COLO668 (cell line): ENCODE results near the gene CSHL1.

Experiments used
- DNase-seq: peaks from one replicate; lab custom pipeline; 2025; ENCODE audit not compliant: unreplicated experiment; lab: John Stamatoyannopoulos, UW

The CSHL1 gene

DNA sequence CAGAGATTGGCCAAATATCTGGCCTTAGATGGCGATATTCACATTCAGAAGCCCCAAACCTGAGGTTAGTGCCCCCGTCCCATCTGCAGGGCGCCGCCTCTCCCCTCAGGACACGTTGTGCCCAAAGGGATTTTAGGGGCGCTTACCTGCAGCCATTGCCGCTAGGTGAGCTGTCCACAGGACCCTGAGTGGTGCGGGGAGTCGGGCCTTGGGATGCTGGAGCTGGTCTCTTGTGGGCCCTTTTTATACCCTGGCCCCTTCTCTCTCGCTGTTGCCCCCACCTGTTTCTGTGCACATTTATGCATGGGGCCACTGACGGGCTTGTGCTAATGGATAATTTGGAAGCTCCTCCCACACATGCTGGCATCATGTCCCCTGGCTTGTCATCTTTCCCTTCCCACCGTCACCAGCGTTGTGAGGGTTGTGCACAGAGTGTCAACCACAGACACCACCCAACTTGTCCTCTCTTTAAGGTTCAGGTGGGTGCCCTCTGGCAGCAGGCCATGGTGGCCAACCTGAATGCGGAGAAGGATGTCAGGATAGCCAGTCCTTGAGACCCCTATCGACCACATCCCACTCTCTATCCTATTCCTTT, at the start of gene CSHL1:
CSHL1 (minus strand) TSS at position 218 of the 595 bp plus-strand sequence; CDS start at position 156, 62 bp downstream.
- no peak for DNase-seq

DNA sequence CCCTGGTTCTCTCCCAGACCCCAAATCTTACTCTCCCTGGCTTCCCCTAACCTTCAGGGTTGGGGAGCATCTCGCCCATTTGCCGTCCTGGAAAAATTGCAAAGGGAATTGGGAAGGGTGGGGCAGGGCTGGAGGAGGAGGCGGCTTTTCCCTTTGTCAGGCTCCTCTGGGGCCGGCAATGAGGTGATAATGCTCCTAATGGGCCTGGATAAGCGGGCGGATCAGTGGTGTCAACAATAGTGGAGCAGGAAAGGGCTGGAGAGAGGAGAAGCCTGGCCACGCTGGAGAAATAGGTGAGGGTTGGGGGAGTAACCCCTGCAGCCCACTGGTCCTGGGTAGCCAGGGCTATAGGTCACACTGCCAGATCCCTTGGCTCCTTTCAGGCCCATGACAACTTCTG, 49.4 kb upstream of the CSHL1 start:
- no peak for DNase-seq

DNA sequence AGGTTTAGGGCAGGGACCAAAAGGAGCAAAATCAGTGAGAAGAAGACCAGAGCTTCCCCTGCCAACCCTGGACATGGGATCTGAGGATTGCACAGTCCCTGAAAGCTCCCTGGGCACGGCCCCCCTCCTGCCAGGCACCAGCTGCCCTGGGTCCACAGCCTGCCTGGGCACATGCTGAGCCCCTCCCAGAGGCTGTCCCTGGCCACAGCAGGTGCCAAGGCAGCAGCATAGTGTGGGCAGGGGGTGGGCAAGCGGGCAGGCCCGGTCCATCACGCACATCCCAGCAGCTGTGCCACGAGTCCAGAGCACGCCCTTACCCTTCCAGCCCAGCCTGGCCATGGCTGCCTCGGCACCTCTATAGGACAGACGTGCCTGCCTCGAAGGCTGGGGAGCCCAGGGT, 48.9 kb upstream of the CSHL1 start:
- no peak for DNase-seq

DNA sequence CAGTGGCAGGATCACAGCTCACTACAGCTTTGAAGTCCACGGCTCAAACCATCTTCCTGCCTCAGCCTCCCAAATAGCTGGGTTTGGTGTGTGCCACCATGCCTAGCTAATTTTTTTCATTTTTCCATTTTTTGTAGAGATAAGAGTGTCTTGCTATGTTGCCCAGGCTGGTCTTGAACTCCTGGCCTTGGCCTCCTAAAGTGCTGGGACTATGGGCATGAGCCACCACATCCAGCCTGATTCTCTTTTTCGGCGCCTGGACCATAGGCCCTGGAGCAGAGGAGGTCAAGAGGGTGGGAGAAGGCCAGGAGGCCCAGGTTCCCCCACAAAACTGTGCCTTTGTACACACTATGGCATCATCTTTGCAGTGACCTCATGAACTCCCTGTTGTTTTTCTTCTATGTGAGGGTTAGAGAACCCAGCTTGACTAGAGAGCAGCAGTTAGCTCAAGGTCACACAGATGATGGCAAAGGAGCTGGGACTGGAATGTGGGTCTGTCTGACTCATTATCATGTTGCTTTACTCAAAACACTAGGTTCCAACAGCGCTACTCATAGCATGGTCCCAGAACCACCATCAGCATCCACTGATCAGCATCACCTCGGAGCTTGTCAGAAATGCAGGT, 45.4 kb upstream of the CSHL1 start:
- DNase-seq, result no peak

DNA sequence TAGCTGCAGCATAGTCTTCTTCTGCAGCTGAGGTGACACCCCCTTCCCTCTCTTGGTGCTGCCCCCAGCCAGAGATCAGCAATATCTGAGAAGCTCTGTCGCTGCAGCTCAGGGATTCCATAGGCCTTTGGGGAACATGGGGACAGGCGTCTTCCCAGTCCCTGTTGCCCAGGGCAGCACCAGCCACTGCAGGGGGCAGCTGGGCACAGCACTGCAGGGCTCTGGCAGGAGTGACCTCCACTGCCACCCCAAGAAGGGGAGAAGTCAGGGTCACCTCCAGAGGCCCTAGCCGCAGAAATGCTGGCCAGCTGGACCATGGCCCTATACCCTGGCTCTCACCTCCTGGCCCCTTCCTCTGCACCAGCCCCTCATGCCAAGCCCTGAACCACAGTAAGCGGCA, 44.7 kb upstream of the CSHL1 start:
- no peak for DNase-seq

DNA sequence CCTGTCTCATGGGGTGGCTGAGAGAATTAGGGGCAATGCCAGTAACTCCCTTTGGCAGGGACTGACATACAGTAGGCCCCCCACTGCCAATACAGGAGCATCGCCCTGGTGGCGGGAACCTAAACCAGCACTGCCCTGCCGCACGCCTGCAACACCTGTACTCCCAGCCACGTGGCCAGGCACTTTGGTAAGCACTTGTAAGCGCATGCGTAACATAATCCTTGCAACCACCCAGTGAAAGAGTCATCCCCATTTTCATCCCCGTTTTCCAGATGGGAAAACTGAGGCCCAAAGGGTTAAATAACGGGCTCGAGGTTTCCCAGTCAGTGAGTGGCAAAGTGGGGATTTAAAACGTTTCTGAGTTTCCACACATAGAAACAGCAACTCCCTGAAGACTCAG, 44.2 kb upstream of the CSHL1 start:
- DNase-seq, result no peak

DNA sequence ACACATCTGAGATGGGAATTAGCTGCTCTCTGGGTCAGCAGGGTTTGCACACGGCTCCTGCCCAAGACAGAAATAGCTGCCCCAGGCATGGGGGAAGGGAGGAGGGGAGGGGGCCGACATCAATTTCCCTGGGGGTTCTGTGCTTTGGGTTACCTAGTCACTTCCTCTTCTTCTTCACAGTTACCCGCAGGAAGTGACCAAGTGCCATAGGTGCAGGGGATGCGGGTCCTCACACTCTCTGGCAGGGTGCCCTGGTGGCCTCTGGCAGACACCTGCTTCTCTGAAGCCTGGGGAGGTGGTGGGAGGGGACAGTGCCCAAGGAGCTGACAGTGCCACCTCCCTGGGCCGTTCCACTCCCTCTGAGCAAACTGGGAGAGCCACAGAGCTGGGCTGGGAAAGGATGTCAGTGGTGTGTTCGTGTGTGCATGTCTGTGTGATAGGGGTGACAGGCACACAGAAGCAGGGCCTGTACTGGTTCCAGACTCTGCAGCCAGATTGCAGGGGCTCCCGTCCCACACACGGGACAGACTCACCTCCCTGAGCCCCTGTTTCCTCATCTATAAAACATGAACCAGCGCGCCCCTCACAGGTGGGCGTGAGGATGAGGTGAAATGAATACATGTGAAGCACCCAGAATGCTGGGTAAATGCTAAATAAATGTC, 43.5 kb upstream of the CSHL1 start:
- DNase-seq, result peak; percentile 2

DNA sequence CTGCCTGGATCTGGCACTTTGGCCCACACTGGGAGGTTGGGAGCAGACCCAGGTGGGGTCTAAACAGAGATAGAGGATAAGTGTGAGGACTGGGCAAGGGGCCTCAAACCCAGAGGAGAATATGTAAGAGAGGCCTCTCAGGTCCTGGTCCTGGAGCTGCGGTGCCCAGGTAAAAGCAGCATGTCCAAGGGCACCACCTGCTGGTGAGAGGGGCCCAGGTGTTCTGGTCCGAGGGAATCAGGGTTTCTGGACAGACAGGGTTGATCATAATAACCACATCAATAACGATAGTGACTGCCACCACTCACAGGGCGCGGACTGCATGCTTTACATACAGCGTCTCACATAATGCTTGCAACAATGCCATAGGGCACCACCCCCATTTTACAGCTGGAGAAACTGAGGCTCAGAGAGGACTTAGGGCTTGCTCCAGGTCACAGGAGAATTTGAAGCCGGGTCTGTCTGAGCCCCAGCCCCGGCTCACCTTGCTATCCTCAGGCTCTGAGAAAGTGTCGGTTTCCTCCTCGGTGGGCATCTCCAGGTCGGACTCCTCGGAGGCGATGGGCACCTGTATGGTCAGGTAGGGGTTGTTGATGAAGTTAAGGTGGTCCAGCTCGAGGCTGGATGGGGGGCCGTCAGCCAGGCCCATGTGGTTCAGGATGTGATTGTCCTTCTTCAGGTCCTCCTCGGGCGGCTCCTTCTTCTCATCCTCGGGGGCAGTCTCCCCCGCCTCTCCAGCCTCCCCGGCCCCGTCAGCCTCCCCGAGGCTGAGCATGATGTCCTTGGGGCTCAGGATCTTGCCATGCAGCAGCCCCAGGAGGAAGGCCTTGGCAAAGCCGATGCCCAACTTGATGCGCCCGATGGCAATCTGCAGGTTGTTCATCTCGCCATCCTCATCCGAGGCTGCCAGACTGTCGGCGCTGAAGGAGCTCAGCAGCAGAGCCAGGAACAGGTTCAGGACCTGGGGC, 40.2 kb upstream of the CSHL1 start:
- peak; percentile 37 for DNase-seq

DNA sequence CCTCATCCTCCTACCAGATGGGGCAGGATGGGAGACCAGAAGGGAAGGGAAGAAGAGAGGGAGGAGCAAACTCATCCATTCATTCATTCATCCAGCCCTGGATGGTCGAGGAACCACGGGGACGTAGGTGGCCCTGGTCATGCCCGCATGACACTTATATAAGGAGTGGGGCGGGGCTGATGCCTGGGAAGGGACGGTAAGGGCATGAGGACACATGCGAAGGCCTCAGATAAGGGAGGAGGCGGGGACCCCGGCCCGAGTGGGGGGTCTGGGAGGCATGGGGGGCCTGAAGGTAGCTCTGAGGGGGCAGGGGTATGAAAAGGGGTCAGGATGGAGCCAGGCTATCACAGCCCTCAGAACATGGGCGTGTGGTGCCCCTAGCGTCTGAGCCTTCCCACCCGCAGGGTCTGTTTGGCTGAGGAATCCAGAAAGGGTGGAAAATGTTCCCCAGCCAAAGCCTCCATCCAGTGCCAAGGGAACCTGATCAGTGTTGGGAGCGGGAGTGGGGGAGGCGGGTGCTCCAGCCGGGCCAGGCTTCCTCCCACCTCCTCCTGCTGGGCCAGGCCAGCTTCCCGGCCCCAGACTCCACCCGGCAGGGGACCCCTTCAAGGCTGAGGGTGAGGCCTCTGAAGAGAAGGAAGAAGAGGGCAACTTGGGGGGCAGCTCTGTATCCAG, 38.7 kb upstream of the CSHL1 start:
- no peak for DNase-seq

DNA sequence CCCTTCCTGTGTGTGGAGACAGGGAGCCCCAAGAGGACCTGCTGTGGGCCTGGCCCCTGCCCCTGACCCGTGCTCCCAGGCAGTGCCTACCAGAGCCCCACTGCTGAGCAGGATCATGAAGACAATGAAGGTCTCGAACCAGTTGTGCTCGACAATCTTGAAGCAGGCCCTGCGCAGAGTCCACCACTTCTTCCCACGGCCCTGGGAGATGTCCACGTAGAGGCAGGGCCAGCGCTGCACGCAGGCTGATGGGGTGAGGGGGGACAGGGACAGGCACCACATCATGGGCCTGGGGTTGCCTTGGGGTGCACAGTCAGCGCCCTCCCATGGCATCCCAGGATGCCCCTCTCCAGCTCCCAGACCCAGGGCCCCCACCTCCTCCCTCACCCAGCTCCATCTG, 37.5 kb upstream of the CSHL1 start:
- no peak for DNase-seq

DNA sequence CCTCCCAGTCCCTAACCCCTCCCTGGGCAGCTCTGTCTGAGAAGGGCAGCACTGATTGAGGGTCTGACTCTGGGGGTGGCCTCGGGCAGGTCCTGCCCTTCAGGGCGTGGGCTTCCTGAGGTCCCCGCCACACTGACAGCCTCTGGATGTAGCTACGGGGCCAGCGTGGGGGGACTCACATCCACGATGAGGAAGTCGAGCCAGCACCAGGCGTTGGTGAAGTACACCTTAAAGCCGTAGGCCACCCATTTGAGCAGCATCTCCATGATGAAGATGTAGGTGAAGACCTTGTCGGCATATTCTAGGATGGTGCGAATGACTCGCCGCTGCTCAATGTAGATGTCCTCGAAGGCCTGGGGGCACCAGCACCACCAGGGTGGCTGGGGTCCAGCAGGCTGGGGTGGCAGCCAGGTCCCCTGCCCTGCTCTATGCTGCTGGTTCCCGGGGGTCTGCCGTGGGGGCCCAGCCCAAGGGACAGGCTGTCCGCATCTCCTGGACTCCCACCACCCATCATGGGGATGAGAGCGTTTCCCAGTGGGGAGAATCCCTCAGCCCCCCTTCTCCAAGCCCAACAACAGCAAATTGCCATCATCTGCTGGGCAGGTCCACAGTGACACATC, 36.8 kb upstream of the CSHL1 start:
- no peak for DNase-seq

DNA sequence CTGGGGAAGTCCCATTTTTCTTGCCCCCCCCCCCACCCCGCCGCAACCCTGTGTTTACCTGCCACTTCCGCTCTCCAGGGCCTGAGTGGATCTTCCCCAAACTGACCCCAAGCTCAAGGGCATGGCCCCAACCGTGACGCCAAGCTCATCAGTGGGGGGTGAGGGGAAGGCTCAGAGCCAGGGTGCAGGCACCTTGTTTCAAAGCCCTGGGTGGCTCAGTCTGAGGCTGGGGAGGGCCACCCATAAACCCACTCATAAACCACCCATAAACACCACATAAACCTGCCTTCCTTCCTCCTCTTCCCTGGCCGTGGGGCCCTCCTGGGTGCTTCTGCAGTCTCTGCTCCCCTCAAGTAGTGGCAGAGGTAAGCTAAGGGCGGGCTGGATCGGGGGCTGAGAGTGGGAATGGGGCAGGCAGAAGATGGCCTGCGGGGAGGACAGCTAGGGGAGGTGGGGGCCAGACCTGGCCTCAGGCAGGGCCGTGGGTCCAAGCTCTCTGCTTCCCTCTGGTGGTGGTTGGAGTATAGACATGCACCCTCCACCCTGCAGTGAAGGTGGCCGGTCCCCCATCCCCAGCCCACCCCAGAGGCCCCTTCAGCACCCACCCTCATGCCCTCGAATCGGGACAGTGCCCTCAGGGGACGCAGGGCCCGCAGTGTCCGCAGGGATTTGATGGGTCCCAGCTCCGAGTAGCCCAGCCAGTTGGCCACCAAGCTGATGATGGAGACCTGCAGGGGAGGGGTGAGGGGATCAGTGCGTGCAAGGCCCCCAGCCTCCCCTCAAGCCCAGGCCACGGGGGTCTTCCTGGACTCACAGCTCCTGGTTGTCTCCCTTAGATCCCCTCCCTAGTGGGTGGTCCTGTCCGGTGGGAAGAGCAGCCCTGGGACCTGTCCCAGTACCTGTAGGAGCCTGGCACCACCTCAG, 35.6 kb upstream of the CSHL1 start:
- DNase-seq, result peak; percentile 7

DNA sequence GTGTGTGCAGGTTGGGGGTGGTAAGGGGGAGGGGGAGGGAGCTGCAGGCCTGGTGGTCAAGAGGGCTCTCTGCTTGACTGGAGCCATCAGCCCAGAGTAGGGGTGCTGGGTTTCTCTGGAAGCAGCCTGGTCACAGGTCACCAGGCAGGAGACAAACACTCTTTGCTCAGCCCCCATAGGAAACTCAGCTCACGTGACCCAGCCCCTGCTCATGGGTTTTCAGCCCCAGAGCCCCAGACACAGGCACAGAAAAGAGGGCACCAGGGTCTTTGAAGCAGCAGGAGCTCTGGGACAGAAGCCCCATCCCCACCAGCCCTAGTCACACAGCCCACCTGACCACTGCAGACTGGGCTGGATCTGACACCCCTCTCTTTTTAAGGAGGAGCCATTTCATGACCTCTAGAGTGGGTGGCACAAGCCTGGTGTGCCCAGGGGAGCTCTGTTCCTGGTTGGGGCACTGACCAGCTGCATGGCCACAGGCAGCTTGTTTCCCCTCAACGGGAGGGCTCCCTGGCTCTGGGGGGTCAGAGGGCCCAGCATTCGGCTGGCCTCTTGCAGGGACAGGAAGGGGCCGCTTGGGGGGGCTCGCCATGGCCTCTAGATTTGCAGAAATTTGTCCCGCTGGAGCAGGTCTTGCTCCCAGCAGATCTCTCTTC, 34.9 kb upstream of the CSHL1 start:
- DNase-seq, result no peak

DNA sequence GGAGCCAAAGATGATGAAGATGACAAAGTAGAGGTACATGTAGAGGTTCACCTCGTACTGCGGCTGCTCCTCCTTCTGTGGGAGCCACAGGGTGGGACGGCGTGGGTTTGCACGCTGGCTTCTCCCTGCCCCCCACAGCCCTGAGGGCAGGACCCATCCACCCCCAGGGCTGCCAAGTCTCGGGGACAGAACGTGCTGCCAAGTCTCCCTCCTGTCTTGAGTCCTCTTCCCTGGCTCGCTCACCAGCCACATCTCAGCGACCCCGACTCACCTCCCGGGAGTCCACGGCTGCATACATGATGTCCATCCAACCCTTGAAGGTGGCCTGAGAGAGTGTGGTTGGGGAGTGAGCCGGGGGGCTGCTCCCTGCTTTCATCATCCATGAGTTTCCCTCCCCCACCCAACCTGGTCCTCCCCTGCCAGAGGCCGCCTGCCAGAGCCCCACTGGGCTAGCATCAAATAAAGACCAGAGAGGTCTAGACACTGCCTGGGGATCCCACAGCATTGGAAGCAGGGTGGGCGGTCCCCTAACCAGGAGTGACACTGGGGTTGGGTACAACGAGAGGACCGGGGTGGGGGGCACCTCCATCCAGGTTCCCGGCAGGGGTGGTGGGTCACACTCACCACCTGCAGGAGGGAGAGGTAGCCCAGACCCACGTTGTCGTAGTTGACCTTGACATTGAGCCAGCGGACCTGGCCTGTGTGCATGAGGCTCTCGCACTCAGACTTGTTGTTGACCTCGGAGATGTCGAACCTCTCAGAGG, 33.9 kb upstream of the CSHL1 start:
- DNase-seq, result no peak

DNA sequence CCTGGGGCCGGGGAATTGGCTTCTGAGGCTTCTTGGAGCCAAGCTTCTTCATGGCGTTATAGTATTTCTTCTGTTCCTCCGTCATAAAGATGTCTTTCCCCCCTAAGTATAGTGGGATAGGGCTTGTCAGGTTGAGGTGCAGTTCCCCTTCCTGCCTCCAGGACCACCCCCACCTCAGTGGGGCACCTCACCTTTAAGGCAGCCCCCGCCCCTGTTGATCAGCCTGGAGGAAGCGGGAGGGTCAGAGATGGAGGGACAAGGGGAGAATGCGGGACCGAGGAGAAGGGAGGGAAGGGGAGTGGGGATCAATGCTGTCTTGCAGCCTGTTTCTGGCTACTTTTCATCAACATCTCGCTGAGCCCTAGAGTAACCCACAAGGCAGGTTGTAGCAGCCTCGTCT, 32.7 kb upstream of the CSHL1 start:
- no peak for DNase-seq

DNA sequence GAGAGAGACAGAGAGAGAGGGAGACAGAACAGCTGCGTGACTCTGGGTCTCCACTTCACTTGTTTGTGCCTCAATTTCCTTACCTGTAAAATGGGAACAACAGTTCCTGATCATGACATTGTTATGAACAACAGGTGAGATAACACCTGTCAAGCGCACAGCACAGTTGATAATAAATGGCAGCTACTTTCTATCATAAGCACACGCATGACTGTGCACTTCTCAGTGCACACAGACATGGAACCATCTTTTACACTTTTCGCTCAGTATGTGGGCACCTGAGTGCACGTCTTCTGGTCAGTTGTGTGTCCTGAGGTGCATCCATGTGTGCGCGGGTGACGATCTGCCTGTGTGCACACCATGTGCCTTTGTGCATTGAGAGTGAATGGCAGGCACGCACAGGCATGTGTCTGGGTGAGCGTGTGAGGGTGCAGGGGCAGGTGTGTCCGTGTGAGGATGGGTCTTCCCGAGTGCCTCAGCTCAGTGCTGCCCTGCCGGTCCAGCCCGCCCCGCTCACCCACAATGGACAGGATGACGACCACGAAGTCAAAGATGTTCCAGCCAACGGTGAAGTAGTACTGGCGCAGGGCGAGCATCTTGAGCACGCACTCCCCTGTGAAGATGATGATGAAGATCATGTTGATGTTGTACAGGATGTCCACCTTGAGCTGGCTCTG, 31.4 kb upstream of the CSHL1 start:
- no peak for DNase-seq

DNA sequence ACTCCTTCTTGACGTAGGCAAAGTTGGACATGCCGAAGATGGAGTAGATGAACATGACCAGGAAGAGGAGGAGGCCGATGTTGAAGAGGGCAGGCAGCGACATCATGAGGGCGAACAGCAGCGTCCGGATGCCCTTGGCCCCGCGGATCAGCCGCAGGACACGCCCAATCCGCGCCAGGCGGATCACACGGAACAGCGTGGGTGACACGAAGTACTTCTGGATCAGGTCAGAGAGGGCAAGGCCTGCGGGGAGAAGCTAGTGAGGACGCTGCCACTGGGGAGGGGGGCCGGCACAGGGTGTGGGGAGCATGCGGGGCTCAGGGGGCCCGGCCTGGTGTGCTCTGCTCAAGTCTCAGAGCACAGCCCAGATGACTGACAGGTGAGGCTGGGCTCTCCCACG, 30.7 kb upstream of the CSHL1 start:
- no peak for DNase-seq

DNA sequence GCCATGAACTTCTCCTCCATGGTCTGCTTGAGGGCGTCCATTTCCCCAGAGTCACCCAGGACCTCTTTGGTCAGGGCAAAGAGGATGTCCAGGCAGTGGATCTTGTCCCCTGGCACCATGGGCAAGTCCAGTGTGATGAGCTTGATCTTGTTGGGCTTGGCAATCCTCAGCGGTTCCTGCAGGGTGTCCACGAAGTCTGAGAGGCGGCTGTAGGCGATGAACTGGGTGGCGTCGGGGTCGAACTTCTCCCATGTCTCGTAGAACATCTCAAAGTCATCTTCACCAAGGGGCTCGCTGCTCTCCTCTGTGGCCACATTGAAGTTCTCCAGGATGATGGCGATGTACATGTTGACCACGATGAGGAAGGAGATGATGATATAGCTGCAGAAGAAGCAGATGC, 30.1 kb upstream of the CSHL1 start:
- DNase-seq, result no peak
